HL-60 (cell line): Measurements from ENCODE around the gene BRME1.

Experiments
- GABPA ChIP-seq: IDR thresholded peaks from 2 replicates; pipeline ENCODE4 v1.6.1; 2012; ENCODE audit warnings: low read depth
- POLR2AphosphoS5 ChIP-seq: IDR thresholded peaks from 2 replicates; pipeline ENCODE4 v1.6.1; 2012; ENCODE audit warnings: low read depth
- TF ChIP-seq, protein P1 (sequence below): IDR thresholded peaks from one replicate; pipeline ENCODE4 v1.5.1; 2011; ENCODE audit warnings: low read length, control low read depth, inconsistent platforms; ENCODE audit not compliant: insufficient read depth

DNA sequence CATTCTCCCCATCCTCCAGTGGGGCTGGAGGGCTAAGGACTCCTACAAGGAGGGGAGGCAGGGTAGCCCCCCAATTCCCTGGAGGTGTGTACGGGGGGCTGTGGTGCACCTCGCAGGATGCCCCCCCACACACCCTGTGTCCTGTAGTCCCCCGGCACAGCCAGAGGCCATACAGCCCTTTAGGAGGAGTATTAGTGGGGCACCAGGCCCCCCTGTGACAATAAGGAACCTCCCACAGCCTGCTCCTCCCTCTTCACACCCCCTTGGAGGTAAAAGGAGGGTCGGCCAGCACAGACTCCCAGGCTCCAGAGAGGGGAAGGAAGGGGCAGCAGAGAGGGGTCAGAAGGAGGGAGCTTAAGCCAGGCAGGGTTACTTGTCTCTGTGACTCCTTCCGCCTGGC lies 29.1 kb downstream of the BRME1 start, which contains the start of gene NANOS3:
- TF ChIP-seq, protein P1, sequence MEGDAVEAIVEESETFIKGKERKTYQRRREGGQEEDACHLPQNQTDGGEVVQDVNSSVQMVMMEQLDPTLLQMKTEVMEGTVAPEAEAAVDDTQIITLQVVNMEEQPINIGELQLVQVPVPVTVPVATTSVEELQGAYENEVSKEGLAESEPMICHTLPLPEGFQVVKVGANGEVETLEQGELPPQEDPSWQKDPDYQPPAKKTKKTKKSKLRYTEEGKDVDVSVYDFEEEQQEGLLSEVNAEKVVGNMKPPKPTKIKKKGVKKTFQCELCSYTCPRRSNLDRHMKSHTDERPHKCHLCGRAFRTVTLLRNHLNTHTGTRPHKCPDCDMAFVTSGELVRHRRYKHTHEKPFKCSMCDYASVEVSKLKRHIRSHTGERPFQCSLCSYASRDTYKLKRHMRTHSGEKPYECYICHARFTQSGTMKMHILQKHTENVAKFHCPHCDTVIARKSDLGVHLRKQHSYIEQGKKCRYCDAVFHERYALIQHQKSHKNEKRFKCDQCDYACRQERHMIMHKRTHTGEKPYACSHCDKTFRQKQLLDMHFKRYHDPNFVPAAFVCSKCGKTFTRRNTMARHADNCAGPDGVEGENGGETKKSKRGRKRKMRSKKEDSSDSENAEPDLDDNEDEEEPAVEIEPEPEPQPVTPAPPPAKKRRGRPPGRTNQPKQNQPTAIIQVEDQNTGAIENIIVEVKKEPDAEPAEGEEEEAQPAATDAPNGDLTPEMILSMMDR = no peak
- TF ChIP-seq POLR2AphosphoS5 (no peak), GABPA (no peak)
